ENCODE results near the gene NLRP3.

Gene NLRP3

GRCh38 chr1:247406014-247406656 lies 9.8 kb upstream of the NLRP3 start:
- DNase-seq (ENCODE audit: insufficient read length, low spot score) (no peak), FAIRE-seq (no peak)
- TF ChIP-seq POLR2A (IDR thresholded peaks at IDR 0.05; ENCODE audit: low read depth, low read length) = no peak

- FAIRE-seq (no peak), DNase-seq (ENCODE audit: insufficient read length, low spot score) (no peak)
- no peak for TF ChIP-seq POLR2A (IDR thresholded peaks at IDR 0.05; ENCODE audit: low read depth, low read length)
Measured at GRCh38 chr1:247407180-247407616, 8.8 kb upstream of the NLRP3 start.

DNA sequence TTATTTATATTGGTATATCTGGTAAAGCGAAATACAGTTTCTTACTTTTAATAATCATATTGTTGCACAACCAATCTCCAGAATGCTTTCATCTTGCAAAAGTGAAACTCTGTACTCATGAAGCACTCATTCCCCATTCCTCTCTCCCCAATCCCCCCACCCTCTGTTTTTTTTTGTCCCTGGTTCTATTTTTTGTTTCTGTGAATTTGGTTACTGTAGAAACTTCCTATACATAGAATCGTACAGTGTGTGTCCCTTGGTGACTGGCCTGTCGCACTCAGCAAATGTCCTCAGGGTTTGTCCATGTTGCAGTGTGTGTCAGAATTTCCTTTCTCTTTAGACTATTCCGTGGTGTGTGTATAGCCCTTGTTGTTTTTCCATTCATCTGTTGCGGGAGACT lies 7.9 kb upstream of the NLRP3 start:
- FAIRE-seq (no peak), DNase-seq (ENCODE audit: insufficient read length, low spot score) (no peak)
- TF ChIP-seq POLR2A (IDR thresholded peaks at IDR 0.05; ENCODE audit: low read depth, low read length) = no peak

DNA sequence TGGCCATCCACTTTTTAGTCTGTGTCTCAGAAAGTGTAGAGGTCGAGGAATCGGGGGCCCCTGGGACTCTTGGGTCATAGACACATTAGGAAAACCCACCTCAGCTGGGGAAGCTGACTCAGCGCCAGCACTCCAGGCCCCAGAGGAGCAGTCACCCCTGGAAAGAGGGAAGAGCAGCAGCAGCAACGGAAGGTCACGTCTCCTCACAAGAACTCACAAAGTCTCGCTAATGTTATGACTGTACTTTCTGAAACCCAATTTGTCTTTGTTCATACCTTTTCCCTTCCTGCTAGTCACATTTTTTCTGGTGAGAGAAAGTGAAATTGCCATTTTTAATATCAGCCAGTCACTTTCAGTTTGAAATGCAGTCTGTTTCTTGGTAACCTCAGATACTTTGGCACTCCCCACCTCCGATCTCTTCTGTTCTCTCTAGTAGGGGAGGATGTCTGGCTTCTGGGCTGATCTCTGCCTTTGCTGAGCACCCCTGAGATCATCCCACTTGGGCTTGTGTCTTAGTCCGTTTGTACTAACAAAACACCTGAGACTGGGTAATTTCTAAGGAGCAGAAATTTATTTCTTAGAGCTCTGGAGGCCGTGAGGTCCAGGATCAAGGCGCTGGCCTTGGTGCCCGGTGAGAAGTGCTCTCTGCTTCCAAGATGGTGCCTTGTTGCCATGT lies 6.0 kb upstream of the NLRP3 start:
- no peak for TF ChIP-seq POLR2A (IDR thresholded peaks at IDR 0.05; ENCODE audit: low read depth, low read length)
- no peak for FAIRE-seq
- DNase-seq (ENCODE audit: insufficient read length, low spot score) = no peak

DNA sequence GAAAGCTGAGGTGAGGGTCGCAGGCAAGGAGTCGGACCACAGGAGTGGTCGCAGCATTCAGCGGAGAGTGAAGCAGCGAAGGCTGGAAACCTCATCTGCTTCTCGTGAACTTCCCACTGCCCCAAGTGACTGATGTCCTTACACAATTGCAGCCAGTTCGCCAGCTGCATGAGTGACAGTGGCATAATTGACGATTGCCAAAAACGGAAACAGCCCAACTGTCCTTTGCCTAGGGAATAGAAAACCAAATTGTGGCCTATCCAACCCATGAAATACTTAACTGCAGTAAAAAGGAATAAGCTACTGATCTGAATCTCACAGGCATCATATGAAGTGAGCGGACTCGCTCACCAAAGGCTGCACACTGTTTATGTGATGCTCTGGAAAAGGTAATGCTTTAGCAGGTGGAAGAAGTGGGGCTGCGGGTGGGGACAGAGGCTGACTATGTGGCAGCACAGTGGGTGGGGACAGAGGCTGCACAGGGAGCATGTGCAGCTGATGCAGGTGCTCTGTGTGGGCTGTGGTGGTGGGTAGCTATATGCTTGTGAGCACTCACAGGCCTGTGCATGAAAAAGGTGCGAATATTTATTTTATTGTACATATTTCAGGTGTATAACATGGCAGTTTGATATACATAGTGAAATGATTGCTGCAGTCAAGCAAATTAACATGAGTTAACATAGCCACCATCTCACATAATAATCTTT lies 4.2 kb upstream of the NLRP3 start:
- DNase-seq (ENCODE audit: insufficient read length, low spot score) (no peak), FAIRE-seq (no peak)
- no peak for TF ChIP-seq POLR2A (IDR thresholded peaks at IDR 0.05; ENCODE audit: low read depth, low read length)

DNA sequence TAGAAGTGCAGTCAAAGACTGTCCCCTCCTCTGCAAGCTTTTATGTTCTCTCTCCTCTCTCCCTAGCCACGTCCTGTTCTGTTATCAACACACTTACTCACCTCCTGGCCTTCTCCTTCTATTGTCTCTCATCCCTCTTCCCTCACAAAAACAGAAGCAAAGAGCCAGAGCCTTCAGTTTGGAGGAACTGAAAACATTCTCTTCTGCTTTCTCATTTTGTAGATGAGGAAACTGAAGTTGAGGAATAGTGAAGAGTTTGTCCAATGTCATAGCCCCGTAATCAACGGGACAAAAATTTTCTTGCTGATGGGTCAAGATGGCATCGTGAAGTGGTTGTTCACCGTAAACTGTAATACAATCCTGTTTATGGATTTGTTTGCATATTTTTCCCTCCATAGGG lies 1.9 kb downstream of the NLRP3 start:
- DNase-seq (ENCODE audit: insufficient read length, low spot score) = no peak
- TF ChIP-seq POLR2A (IDR thresholded peaks at IDR 0.05; ENCODE audit: low read depth, low read length) = no peak
- no peak for FAIRE-seq

DNA sequence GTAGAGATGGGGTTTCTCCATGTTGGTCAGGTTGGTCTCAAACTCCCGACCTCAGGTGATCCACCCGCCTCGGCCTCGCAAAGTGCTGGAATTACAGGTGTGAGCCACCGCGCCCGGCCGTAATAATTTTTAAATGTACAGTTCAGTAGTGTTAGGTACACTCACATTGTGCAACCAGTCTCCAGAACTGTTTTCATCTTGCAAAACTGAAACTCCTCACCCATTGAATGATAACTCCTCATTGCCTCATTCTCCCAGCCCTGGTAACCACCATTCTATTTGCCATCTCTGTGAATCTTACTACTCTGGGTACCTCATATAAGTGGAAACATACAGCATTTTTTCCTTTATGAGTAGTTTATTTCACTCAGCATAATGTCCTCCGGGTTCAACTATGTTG lies 3.4 kb downstream of the NLRP3 start:
- FAIRE-seq (no peak), DNase-seq (ENCODE audit: insufficient read length, low spot score) (no peak)
- TF ChIP-seq POLR2A (IDR thresholded peaks at IDR 0.05; ENCODE audit: low read depth, low read length) = no peak

- TF ChIP-seq POLR2A (IDR thresholded peaks at IDR 0.05; ENCODE audit: low read depth, low read length) = no peak
- DNase-seq (ENCODE audit: insufficient read length, low spot score) (no peak), FAIRE-seq (no peak)
Measured at GRCh38 chr1:247421074-247421473, 5.1 kb downstream of the NLRP3 start.

GRCh38 chr1:247429496-247429895 lies 13.5 kb downstream of the NLRP3 start:
- FAIRE-seq = no peak
- DNase-seq (ENCODE audit: insufficient read length, low spot score) = no peak
- no peak for TF ChIP-seq POLR2A (IDR thresholded peaks at IDR 0.05; ENCODE audit: low read depth, low read length)

GRCh38 chr1:247430434-247430833 lies 14.5 kb downstream of the NLRP3 start:
- no peak for FAIRE-seq
- no peak for DNase-seq (ENCODE audit: insufficient read length, low spot score)
- no peak for TF ChIP-seq POLR2A (IDR thresholded peaks at IDR 0.05; ENCODE audit: low read depth, low read length)

DNA sequence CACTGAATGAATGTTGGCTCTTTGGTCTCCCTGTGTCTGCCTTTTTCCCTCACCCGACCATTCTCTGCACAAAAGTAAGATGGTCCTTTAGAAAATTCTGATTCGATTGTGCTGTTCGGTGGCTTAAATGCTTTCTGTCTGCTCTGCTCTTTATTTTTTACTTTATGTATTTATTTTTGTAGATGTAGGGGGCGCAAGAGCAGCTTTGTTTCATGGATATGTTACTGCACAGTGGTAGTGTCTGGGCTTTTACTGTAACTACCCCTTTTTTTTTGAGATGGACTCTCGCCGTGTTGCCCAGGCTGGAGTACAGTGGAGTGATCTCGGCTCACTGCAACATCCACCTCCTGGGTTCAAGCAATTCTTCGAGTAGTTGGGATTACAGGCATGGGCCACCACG lies 15.7 kb downstream of the NLRP3 start:
- FAIRE-seq = no peak
- TF ChIP-seq POLR2A (IDR thresholded peaks at IDR 0.05; ENCODE audit: low read depth, low read length) = no peak

GRCh38 chr1:247434005-247434404 lies 18.0 kb downstream of the NLRP3 start:
- no peak for TF ChIP-seq POLR2A (IDR thresholded peaks at IDR 0.05; ENCODE audit: low read depth, low read length)
- FAIRE-seq (no peak), DNase-seq (ENCODE audit: insufficient read length, low spot score) (no peak)

More for the DNA sequence above, 15.7 kb downstream of the NLRP3 start:
- DNase-seq (ENCODE audit: insufficient read length, low spot score) = no peak

- FAIRE-seq = no peak
- no peak for DNase-seq (ENCODE audit: insufficient read length, low spot score)
- no peak for TF ChIP-seq POLR2A (IDR thresholded peaks at IDR 0.05; ENCODE audit: low read depth, low read length)
Measured at GRCh38 chr1:247435030-247435758, 19.2 kb downstream of the NLRP3 start.

DNA sequence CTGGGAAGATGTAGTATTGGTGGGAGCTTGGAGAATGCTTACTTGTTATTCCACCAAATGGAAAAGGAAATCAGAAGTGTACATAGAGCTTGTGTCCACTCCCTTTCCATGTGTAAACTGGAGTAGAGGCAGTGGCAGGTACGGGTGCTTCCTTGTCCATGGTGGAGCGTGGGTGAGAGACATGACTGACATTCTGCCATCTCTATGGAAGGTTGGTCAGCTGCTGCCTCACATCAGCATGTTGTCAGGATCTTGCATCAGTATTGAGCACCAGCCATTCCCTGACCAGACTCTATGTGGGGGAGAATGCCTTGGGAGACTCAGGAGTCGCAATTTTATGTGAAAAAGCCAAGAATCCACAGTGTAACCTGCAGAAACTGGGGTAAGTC lies 19.8 kb downstream of the NLRP3 start:
- DNase-seq (ENCODE audit: insufficient read length, low spot score) (no peak), FAIRE-seq (no peak)
- TF ChIP-seq POLR2A (IDR thresholded peaks at IDR 0.05; ENCODE audit: low read depth, low read length) = no peak
